Neural cell (in vitro differentiated cells): Measurements from ENCODE around the gene SELENOF. TPM values are rescaled to one million over a fixed set of nuclear protein-coding genes. Genes with fewer than 3 reads are reported as not detected.

ENCODE experiments used
- H2AFZ ChIP-seq: fragments of 200-600, 300-800 bp; sonication (generic), shearing (Covaris generic); 2 replicates; pipeline ENCODE4 v1.6.0; 2014; ENCODE audit warnings: low read depth, mild to moderate bottlenecking, antibody characterized with exemption, low read length, moderate library complexity
- H3F3A ChIP-seq: fragments of 200-600 bp; shearing (Covaris generic); 2 replicates; pipeline ENCODE4 v1.6.1; 2016; ENCODE audit warnings: mild to moderate bottlenecking, moderate library complexity, mixed read lengths, antibody characterized with exemption, low read length; ENCODE audit not compliant: insufficient read depth, poor library complexity, severe bottlenecking
- H3K27ac ChIP-seq: fragments of 200-600, 300-800 bp; sonication (generic), shearing (Covaris generic); 2 replicates; pipeline ENCODE4 v1.5.1; 2014; ENCODE audit warnings: mild to moderate bottlenecking, low read length, moderate library complexity
- H3K27me3 ChIP-seq: fragments of 300-800, 200-600 bp; sonication (generic), shearing (Covaris generic); 2 replicates; pipeline ENCODE4 v1.6.0; 2014; ENCODE audit warnings: mild to moderate bottlenecking, low read depth, low read length, moderate library complexity; ENCODE audit not compliant: insufficient read depth
- H3K36me3 ChIP-seq: fragments of 300-800, 200-600 bp; sonication (generic), shearing (Covaris generic); 2 replicates; pipeline ENCODE4 v1.5.1; 2014; ENCODE audit warnings: mild to moderate bottlenecking, antibody characterized with exemption, low read length, moderate library complexity; ENCODE audit not compliant: insufficient read depth
- H3K4me2 ChIP-seq: fragments of 300-800, 200-600 bp; sonication (generic), shearing (Covaris generic); 2 replicates; pipeline ENCODE4 v1.6.0; 2014; ENCODE audit warnings: mild to moderate bottlenecking, low read length
- H3K4me3 ChIP-seq: fragments of 300-800, 200-600 bp; sonication (generic), shearing (Covaris generic); 2 replicates; pipeline ENCODE4 v1.5.1; 2014; ENCODE audit warnings: mild to moderate bottlenecking, low read length, moderate library complexity
- H3K79me2 ChIP-seq: fragments of 200-600 bp; shearing (Covaris generic); replicated peaks from 2 replicates; pipeline ENCODE4 v1.6.0; 2014; ENCODE audit warnings: mild to moderate bottlenecking, low read length, moderate library complexity; ENCODE audit not compliant: insufficient read depth
- H3K9ac ChIP-seq: fragments of 300-800, 200-600 bp; sonication (generic), shearing (Covaris generic); 2 replicates; pipeline ENCODE4 v1.6.1; 2016; ENCODE audit warnings: mild to moderate bottlenecking, low read length, mixed read lengths
- H3K9me2 ChIP-seq: fragments of 200-600 bp; shearing (Covaris generic); 2 replicates; pipeline ENCODE4 v1.6.1; 2016; ENCODE audit warnings: mild to moderate bottlenecking, low read length, mixed read lengths; ENCODE audit not compliant: insufficient read depth
- H3K9me3 ChIP-seq: fragments of 200-600, 300-800 bp; sonication (generic), shearing (Covaris generic); 2 replicates; pipeline ENCODE4 v1.6.1; 2016; ENCODE audit warnings: mild to moderate bottlenecking, mixed run types, low read length, moderate library complexity, mixed read lengths
- H4K20me1 ChIP-seq: fragments of 200-600 bp; shearing (Covaris generic); 2 replicates; pipeline ENCODE4 v1.6.1; 2016; ENCODE audit warnings: mild to moderate bottlenecking, mixed run types; ENCODE audit not compliant: insufficient read depth
- EP300 ChIP-seq: fragments of 450-650 bp; conservative IDR thresholded peaks from 2 replicates; pipeline ENCODE4 v1.6.1; 2014; ENCODE audit warnings: antibody characterized with exemption, mild to moderate bottlenecking, moderate library complexity; ENCODE audit not compliant: poor library complexity, severe bottlenecking
- EZH2 ChIP-seq: fragments of 200-600, 300-800 bp; shearing (Covaris generic), sonication (generic); IDR thresholded peaks from 2 replicates; pipeline ENCODE4 v1.6.1; 2014; ENCODE audit warnings: antibody characterized with exemption, low read length, borderline replicate concordance, mild to moderate bottlenecking; ENCODE audit not compliant: insufficient read depth, poor library complexity, severe bottlenecking
- MXI1 ChIP-seq: fragments of 450-650 bp; conservative IDR thresholded peaks from 2 replicates; pipeline ENCODE4 v1.6.1; 2014; ENCODE audit warnings: antibody characterized with exemption, mild to moderate bottlenecking; ENCODE audit not compliant: poor library complexity, severe bottlenecking
- POLR2AphosphoS5 ChIP-seq: IDR thresholded peaks from 2 replicates; pipeline ENCODE4 v1.6.1; 2012
- RAD21 ChIP-seq: fragments of 450-650 bp; conservative IDR thresholded peaks from 2 replicates; pipeline ENCODE4 v1.6.1; 2014; ENCODE audit warnings: antibody characterized with exemption, mild to moderate bottlenecking, moderate library complexity
- SMC3 ChIP-seq: fragments of 450-650 bp; conservative IDR thresholded peaks from 2 replicates; pipeline ENCODE4 v1.6.1; 2014; ENCODE audit warnings: antibody characterized with exemption, mild to moderate bottlenecking, moderate library complexity; ENCODE audit not compliant: poor library complexity
- TAF1 ChIP-seq: IDR thresholded peaks from 2 replicates; pipeline ENCODE4 v1.6.1; 2012; ENCODE audit warnings: low read depth
- polyA plus RNA-seq: library from polyadenylated mRNA; depleted of rRNA; stranded (reverse); fragments of >200 nt; gene quantifications from 2 replicates; pipeline ENCODE4 v1.2.3, GENCODE V29; 2014
- TF ChIP-seq, protein P1 (sequence below): IDR thresholded peaks from 2 replicates; pipeline ENCODE4 v1.6.1; 2012; ENCODE audit warnings: borderline replicate concordance
- TF ChIP-seq, protein P2 (sequence below): fragments of 450-650 bp; IDR thresholded peaks from 2 replicates; pipeline ENCODE4 v1.5.1; 2014; ENCODE audit warnings: antibody characterized with exemption, mild to moderate bottlenecking, moderate library complexity; ENCODE audit not compliant: poor library complexity, severe bottlenecking

SELENOF gene
- polyA plus RNA-seq, 1 donor from 2014 or later, result 198 TPM

DNA sequence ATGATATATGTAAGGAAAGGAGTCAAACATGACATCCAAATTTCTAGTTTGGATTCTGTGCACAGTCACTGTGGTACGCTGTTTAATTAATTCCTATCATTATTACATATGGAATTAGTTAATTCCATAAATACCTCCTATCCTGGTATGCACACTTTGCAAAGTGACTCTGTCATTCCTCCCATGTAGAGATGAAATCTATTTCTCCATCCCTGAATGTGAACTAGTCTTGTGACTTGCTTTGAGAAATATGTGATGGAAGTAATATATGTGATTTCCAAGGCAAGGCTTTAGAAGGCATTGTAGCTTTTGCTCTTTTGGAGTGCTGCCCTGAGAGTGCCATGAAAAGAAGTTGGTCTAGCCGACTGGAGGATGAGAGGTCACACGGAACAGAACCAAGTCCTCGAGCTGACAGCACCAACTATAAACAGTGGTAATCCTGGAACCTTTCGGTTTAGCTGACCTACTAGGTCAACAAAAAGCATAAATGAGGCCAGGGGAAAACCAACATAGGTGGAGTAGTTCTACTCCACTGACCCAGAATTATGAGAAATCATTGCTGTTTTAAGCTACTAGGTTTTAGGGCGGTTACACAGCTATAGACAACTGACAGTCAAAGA is 1.5 kb downstream of the SELENOF start:
- H3K9me3 ChIP-seq, result no peaks in the 10 kb centered on the region
- no peaks in the 10 kb centered on the region for H3K36me3 ChIP-seq
- TF ChIP-seq, protein P1, sequence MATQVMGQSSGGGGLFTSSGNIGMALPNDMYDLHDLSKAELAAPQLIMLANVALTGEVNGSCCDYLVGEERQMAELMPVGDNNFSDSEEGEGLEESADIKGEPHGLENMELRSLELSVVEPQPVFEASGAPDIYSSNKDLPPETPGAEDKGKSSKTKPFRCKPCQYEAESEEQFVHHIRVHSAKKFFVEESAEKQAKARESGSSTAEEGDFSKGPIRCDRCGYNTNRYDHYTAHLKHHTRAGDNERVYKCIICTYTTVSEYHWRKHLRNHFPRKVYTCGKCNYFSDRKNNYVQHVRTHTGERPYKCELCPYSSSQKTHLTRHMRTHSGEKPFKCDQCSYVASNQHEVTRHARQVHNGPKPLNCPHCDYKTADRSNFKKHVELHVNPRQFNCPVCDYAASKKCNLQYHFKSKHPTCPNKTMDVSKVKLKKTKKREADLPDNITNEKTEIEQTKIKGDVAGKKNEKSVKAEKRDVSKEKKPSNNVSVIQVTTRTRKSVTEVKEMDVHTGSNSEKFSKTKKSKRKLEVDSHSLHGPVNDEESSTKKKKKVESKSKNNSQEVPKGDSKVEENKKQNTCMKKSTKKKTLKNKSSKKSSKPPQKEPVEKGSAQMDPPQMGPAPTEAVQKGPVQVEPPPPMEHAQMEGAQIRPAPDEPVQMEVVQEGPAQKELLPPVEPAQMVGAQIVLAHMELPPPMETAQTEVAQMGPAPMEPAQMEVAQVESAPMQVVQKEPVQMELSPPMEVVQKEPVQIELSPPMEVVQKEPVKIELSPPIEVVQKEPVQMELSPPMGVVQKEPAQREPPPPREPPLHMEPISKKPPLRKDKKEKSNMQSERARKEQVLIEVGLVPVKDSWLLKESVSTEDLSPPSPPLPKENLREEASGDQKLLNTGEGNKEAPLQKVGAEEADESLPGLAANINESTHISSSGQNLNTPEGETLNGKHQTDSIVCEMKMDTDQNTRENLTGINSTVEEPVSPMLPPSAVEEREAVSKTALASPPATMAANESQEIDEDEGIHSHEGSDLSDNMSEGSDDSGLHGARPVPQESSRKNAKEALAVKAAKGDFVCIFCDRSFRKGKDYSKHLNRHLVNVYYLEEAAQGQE, result no peak
- TF ChIP-seq TAF1 (no peak), POLR2AphosphoS5 (no peak), EZH2 (no peak), MXI1 (no peak), SMC3 (no peak), RAD21 (no peak), EP300 (no peak)
- TF ChIP-seq, protein P2, sequence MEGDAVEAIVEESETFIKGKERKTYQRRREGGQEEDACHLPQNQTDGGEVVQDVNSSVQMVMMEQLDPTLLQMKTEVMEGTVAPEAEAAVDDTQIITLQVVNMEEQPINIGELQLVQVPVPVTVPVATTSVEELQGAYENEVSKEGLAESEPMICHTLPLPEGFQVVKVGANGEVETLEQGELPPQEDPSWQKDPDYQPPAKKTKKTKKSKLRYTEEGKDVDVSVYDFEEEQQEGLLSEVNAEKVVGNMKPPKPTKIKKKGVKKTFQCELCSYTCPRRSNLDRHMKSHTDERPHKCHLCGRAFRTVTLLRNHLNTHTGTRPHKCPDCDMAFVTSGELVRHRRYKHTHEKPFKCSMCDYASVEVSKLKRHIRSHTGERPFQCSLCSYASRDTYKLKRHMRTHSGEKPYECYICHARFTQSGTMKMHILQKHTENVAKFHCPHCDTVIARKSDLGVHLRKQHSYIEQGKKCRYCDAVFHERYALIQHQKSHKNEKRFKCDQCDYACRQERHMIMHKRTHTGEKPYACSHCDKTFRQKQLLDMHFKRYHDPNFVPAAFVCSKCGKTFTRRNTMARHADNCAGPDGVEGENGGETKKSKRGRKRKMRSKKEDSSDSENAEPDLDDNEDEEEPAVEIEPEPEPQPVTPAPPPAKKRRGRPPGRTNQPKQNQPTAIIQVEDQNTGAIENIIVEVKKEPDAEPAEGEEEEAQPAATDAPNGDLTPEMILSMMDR, result no peak
- no peaks in the 10 kb centered on the region for H3K9me2 ChIP-seq
- H4K20me1 ChIP-seq, result no peaks in the 10 kb centered on the region
- no peaks in the 10 kb centered on the region for H3K27me3 ChIP-seq
- H3K9ac ChIP-seq, result peak overlapping the region; percentile 88
- H3K4me2 ChIP-seq, result peak overlapping the region; percentile 62
- peaks cover 67% of the 10 kb centered on the region for H3K79me2 ChIP-seq
- no peaks in the 10 kb centered on the region for H3F3A ChIP-seq
- H2AFZ ChIP-seq, result no peak overlapping the region
- H3K4me3 ChIP-seq, result peak overlapping the region; percentile 75
- no peak overlapping the region for H3K27ac ChIP-seq

DNA sequence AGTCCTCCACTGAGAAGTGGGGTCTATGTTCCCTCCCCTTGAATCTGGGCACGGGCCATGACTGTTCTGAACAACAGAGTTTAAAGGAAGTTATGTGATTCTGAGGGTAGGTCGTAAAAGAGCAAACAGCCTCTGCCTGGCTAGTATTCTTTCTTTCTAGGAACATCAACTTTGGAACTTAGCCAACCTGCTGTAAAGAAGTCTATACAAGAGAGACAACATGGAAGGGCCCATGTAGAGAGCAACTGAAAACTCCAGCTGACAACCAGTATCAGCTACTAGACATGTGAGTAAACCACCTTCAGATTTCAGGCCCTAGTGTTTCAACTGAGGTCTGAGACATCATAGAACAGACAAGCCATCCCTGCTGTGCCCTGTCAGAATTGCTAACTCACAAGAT is 7.5 kb downstream of the SELENOF start:
- Histone ChIP-seq H4K20me1 (no peaks in the 10 kb centered on the region), H3K27ac (no peak overlapping the region), H2AFZ (no peak overlapping the region), H3K79me2 (peaks cover 75% of the 10 kb centered on the region), H3K36me3 (peaks cover 10% of the 10 kb centered on the region), H3K9ac (no peak overlapping the region), H3K4me2 (no peak overlapping the region), H3F3A (no peaks in the 10 kb centered on the region), H3K9me2 (no peaks in the 10 kb centered on the region), H3K9me3 (no peaks in the 10 kb centered on the region), H3K4me3 (no peak overlapping the region), H3K27me3 (no peaks in the 10 kb centered on the region)
- TF ChIP-seq TAF1, result no peak
- TF ChIP-seq, protein P1, result no peak
- TF ChIP-seq RAD21, result no peak
- TF ChIP-seq SMC3, result no peak
- TF ChIP-seq EZH2, result no peak
- TF ChIP-seq, protein P2, result no peak
- TF ChIP-seq EP300, result no peak
- no peak for TF ChIP-seq MXI1
- no peak for TF ChIP-seq POLR2AphosphoS5
